GM12801 (cell line): ENCODE data around the gene TMEM9B.

Source experiments
- TF ChIP-seq, protein P1 (sequence below): IDR thresholded peaks from one replicate; pipeline ENCODE4 v1.5.1; 2011; ENCODE audit warnings: control low read depth; ENCODE audit not compliant: insufficient read length; ENCODE audit errors: extremely low read depth

Gene TMEM9B

DNA sequence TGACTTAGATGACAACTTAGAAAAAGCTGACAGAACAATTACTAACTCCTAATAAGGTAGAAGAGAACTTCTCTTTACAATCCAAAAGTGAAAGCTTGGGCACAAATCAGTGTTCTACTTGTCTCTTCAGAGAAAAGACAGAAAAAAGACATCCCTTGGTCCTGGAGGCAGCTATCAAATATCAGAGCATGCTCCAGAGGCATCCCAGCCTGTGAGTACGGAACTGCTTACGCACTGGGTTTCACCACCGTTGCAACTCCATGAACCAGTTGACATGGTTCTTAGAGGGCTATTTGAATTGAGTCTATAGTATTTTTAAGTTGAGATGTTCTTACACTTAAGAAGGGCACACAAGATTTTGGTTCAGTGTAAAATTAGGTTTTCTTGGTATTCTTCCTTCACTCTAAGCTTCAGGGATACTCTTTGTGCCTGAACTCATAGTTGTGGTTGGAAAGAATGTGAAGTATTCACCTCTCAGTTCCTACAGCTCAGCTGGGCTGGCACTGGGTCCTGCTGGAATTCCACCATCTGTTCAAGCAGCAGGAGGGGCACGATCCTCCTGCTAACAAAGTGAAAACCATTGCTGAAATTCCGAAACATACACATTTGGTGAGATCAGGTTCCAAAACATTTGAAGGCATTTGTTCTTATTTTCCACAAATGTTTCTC lies 47.0 kb downstream of the TMEM9B start:
- TF ChIP-seq, protein P1, sequence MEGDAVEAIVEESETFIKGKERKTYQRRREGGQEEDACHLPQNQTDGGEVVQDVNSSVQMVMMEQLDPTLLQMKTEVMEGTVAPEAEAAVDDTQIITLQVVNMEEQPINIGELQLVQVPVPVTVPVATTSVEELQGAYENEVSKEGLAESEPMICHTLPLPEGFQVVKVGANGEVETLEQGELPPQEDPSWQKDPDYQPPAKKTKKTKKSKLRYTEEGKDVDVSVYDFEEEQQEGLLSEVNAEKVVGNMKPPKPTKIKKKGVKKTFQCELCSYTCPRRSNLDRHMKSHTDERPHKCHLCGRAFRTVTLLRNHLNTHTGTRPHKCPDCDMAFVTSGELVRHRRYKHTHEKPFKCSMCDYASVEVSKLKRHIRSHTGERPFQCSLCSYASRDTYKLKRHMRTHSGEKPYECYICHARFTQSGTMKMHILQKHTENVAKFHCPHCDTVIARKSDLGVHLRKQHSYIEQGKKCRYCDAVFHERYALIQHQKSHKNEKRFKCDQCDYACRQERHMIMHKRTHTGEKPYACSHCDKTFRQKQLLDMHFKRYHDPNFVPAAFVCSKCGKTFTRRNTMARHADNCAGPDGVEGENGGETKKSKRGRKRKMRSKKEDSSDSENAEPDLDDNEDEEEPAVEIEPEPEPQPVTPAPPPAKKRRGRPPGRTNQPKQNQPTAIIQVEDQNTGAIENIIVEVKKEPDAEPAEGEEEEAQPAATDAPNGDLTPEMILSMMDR: no peak

DNA sequence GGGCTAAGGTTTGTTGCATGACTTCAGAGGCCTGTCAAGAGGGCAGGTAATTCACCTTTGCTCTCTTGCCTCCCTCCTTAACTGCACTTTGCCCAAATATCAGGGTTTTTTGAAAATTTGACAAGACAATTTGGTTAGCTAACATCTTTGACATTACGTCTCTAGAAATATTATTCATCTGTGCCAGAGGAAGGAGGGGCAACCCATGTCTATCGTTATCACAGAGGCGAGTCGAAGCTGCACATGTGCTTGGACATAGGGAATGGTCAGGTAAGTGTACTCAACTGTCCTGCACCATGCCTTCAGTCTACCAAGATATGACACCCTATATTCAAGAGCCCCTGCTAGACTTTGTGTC lies 49.6 kb downstream of the TMEM9B start:
- TF ChIP-seq, protein P1: no peak

DNA sequence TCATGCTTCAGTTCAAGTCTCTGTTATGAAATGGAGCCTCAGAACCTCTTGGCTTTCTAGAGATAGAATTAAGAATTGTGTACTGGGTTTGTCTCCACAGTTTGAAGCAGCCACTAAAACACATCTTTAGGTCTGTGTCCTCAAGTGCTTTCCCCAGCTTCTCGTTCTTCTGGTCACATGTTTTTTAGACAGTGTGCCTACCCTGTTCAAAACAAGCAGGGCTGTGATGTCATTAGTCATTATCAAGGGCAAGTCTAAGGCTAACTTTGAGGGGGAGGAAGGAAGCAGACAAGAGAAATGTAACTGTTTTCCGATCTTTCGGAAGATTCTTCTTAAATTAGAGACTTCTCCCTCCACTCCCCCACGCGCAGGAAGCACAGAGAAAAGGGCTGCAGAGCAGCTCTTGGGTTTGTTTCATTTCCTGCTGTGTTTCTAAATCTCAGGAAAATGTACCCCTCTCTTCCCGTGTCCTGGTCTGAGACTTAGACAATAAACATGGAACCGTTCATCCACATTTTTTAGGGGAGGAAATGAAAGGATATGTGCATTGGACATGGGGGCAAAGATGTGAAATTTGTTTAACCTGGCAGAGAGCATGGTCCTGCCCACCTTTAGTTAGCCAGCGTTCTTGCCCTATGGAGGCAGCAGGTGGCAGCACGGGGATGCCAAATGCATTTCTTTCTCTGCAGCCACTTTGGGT lies 50.1 kb downstream of the TMEM9B start:
- TF ChIP-seq, protein P1: no peak

DNA sequence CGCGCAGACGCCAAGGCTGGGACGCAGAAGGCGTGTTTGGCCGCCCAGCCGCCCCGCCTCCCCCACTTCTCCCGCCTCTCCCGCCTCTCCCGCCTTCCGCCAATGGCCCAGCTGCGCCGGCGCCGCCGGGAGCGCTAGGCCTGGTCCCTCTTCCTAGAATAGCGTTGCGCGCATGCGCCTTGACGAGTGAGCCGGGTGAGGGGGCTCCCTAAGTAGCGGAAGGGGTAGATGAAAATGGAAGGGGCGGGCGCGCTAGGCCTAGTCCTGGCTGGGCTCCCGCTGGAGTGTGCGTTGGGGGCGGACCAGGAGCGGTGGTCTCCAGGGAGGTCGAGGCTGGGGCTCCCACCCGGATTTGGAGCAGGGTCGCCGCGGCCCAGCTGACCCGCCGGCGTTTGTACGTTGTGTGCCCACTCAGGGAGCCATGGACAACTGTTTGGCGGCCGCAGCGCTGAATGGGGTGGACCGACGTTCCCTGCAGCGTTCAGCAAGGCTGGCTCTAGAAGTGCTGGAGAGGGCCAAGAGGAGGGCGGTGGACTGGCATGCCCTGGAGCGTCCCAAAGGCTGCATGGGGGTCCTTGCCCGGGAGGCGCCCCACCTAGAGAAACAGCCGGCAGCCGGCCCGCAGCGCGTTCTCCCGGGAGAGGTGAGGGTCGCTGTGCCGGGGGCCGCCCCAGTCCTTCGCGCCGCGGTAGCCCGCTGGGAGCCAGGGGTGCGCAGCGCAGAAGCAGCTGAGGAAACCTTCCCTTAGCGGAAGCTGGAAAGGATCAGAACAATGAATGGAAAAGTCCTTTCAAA lies 53.0 kb downstream of the TMEM9B start, which contains the start of gene AKIP1:
Gene AKIP1, plus strand, starts transcription at position 161 of the 795 bp plus-strand sequence. Its CDS starts 261 bp downstream, at position 422.
- TF ChIP-seq, protein P1: no peak

DNA sequence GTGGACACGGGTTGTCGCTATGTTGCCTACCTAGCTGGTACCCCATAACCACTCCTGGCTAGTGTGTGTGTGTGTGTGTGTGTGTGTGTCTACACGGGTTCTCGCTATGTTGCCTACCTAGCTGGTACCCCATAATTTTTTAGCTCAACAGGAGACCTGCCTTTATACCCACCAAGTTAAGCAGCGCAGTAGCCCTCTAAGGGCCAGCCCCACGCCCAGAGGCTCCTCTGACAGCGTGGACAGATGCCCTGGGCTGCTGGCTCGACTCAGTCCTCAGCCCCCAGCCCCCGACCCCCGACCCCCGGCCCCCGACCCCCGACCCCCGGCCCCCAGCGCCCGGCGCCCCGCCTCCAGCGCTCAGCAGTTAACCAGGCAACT lies 53.6 kb downstream of the TMEM9B start:
- TF ChIP-seq, protein P1: no peak

DNA sequence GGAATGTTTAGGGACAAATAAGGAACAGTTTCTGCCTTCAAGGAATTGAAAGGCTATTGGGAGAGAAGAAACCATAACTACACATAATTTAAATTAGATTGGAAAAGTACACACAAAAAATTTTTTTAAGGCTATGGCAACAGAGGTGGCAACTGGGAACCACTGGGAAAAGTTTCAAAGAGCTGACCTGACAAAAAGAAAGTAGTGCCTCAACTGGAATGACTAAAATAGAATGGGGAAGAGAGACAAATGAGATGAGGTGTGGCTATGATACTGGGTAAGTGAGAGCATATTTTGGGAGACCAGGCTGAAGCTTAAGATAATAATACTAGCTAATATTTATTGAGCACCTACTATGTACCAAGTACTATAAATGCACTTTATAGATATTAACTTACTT lies 56.1 kb downstream of the TMEM9B start:
- TF ChIP-seq, protein P1: no peak

DNA sequence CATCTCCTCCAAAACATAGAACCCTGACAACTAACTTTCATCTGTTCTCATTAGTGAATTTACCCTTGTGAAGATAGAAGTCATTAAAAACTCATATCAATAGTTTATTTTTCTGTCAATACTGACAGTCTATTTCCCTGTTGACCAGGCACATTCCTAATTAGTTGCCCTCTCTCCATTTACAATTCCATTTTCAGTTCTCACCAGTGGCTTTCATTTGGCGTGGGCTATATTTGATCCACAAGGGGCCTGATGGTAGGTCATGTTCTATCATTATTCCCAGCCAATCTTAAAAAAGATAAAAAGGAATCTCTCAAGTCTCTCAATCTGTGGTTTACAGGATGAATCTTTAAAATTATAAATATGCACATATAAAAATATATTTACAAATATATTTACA lies 57.1 kb downstream of the TMEM9B start:
- TF ChIP-seq, protein P1: no peak
